GM12878 (cell line): ENCODE data around the gene SNAPC2. TPM values are rescaled to one million over a fixed set of nuclear protein-coding genes. Genes with fewer than 3 reads are reported as not detected.

Experiments used
- ATAC-seq: fragments of 200-7000 bp; cut with Tn5 transposase; 3 replicates; pipeline ENCODE4 v1.9.1; 2020; ENCODE audit warnings: mild to moderate bottlenecking, moderate library complexity
- BruUV-seq: library from RNA; stranded (reverse); fragments of 400-500 nt; replicated peaks from 2 replicates; lab custom pipeline; 2021; lab: Mats Ljungman, UMichigan
- CTCF ChIA-PET: fragments of 300-600 bp; sonication (Branson Sonifier 250); formaldehyde crosslinking; extraction: SDS; loops from one replicate; lab custom pipeline; 2021; ENCODE audit warnings: inconsistent platforms; lab: Yijun Ruan, JAX
- POLR2A ChIA-PET: fragments of 350-600 bp; formaldehyde crosslinking; extraction: SDS; loops from one replicate; lab custom pipeline; 2021; ENCODE audit warnings: inconsistent platforms; lab: Charles Lee
- RAD21 ChIA-PET: fragments of 300-600 bp; sonication (Branson Sonifier 250); formaldehyde crosslinking; loops from one replicate; lab custom pipeline; 2023; ENCODE audit warnings: antibody characterized with exemption; ENCODE audit not compliant: unreplicated experiment; lab: Charles Lee
- SMC1A ChIA-PET: fragments of 300-600 bp; sonication (Branson Sonifier 250); formaldehyde crosslinking; loops from one replicate; lab custom pipeline; 2023; ENCODE audit not compliant: unreplicated experiment, uncharacterized antibody; lab: Charles Lee
- DNase-seq: peaks from one replicate; pipeline ENCODE4 v3.0.0-alpha.2; 2011; ENCODE audit warnings: low read depth, low spot score
- FAIRE-seq: peaks from 3 replicates; lab custom pipeline; 2011; peaks lifted over from hg19 to GRCh38; lab: Jason Lieb, UNC
- H2AFZ ChIP-seq: 2 replicates; pipeline ENCODE4 v1.6.0; 2011; ENCODE audit warnings: low read depth, low read length, control low read depth; ENCODE audit not compliant: control insufficient read depth
- H3K27ac ChIP-seq: 2 replicates; pipeline ENCODE4 v1.5.1; 2011; ENCODE audit warnings: control low read depth; ENCODE audit not compliant: control insufficient read depth, insufficient read depth
- H3K27me3 ChIP-seq, 2 experiments: replicated peaks in 1 of 2; 2 replicates each; pipeline versions ENCODE4 v1.6.0 to v1.6.1; 2011; ENCODE audit warnings: low read length in 1 of 2; ENCODE audit not compliant: control insufficient read depth in 2 of 2, insufficient read depth in 2 of 2
- H3K36me3 ChIP-seq, 2 experiments: 2 replicates each; pipeline ENCODE4 v1.5.1; 2011; ENCODE audit warnings: low read length in 1 of 2; ENCODE audit not compliant: control insufficient read depth in 2 of 2, insufficient read depth in 2 of 2
- H3K4me1 ChIP-seq: 2 replicates; pipeline ENCODE4 v1.6.1; 2011; ENCODE audit warnings: mild to moderate bottlenecking, low read length, moderate library complexity, mixed read lengths; ENCODE audit not compliant: control insufficient read depth, insufficient read depth
- H3K4me2 ChIP-seq: 2 replicates; pipeline ENCODE4 v1.6.0; 2011; ENCODE audit warnings: control low read depth; ENCODE audit not compliant: control insufficient read depth, insufficient read depth
- H3K4me3 ChIP-seq: fragments of 200-600 bp; sonication (generic); 2 replicates; pipeline ENCODE4 v1.5.1; 2016
- H3K79me2 ChIP-seq: 2 replicates; pipeline ENCODE4 v1.6.0; 2011; ENCODE audit warnings: low read length; ENCODE audit not compliant: control insufficient read depth, insufficient read depth
- H3K9ac ChIP-seq: 2 replicates; pipeline ENCODE4 v1.8.0; 2011; ENCODE audit warnings: low read length, control low read depth, mixed read lengths; ENCODE audit not compliant: control insufficient read depth, insufficient read depth
- H3K9me3 ChIP-seq: replicated peaks from 3 replicates; pipeline ENCODE4 v1.5.1; 2011; ENCODE audit warnings: mild to moderate bottlenecking, low read length; ENCODE audit not compliant: control insufficient read depth, insufficient read depth
- H4K20me1 ChIP-seq: 2 replicates; pipeline ENCODE4 v1.6.0; 2011; ENCODE audit not compliant: control insufficient read depth, insufficient read depth
- EGR1 ChIP-seq, 2 experiments: IDR thresholded peaks; 1 replicate in 1 of 2; 2 replicates in 1 of 2; pipeline ENCODE4 v1.6.1; 2011 to 2012; ENCODE audit warnings: low read depth in 2 of 2, low read length in 2 of 2, borderline replicate concordance in 1 of 2, mild to moderate bottlenecking in 1 of 2, moderate library complexity in 1 of 2
- MAX ChIP-seq: IDR thresholded peaks from 2 replicates; pipeline ENCODE4 v1.6.1; 2012; ENCODE audit warnings: low read depth, low read length, improper control_type of control experiment
- NRF1 ChIP-seq: conservative IDR thresholded peaks from 2 replicates; pipeline ENCODE4 v1.6.1; 2011; ENCODE audit warnings: mild to moderate bottlenecking, low read depth, low read length, improper control_type of control experiment
- PML ChIP-seq: IDR thresholded peaks from 2 replicates; pipeline ENCODE4 v1.6.1; 2012; ENCODE audit warnings: low read length, inconsistent platforms
- RUNX3 ChIP-seq: IDR thresholded peaks from 2 replicates; pipeline ENCODE4 v1.6.1; 2012; ENCODE audit warnings: low read length, inconsistent platforms
- SIX5 ChIP-seq: IDR thresholded peaks from 2 replicates; pipeline ENCODE4 v1.6.1; 2011; ENCODE audit warnings: mild to moderate bottlenecking, low read depth, low read length, moderate library complexity; ENCODE audit not compliant: severe bottlenecking
- TCF3 ChIP-seq: IDR thresholded peaks from 2 replicates; pipeline ENCODE4 v1.6.1; 2012; ENCODE audit warnings: low read depth, mild to moderate bottlenecking, low read length, borderline replicate concordance; ENCODE audit not compliant: insufficient read depth
- USF1 ChIP-seq: IDR thresholded peaks from 2 replicates; pipeline ENCODE4 v1.6.1; 2011; ENCODE audit warnings: borderline replicate concordance, low read depth, mild to moderate bottlenecking, moderate library complexity, mixed read lengths, low read length; ENCODE audit not compliant: insufficient read depth; ENCODE audit errors: extremely low read length
- WGBS: methylation state at CpG from one replicate; pipeline ENCODE4 v1.1.6; 2016; ENCODE audit warnings: low lambda C conversion rate; ENCODE audit not compliant: insufficient replicate concordance, insufficient coverage; ENCODE audit errors: missing lambda C conversion rate; 5-methylcytosine and 5-hydroxymethylcytosine counted together
- in situ Hi-C: fragments of 300-500 bp; cut with MboI; formaldehyde crosslinking; loops from 9 replicates; pipeline ENCODE4 v1.14.3; 2018; ENCODE audit warnings: mixed read lengths
- intact Hi-C: fragments of 100-400 bp; cut with micrococcal nuclease; formaldehyde crosslinking; loops from one replicate; pipeline ENCODE4 v1.14.2; 2022; ENCODE audit not compliant: unreplicated experiment
- polyA plus RNA-seq, 11 experiments: library from polyadenylated mRNA; depleted of rRNA in 4 of 11; unstranded in 6 of 11; stranded (reverse) in 5 of 11; fragments of >200 nt; fragmentation: Nextera tagmentation in 4 of 11; fragmentation: Illumina TruSeq in 1 of 11; extraction: Ambion mirVana in 4 of 11; extraction: Trizol in 1 of 11; gene quantifications; 1 replicate in 1 of 11; 2 replicates in 10 of 11; pipeline versions ENCODE4 v1.2.1 to v1.2.3, GENCODE V29; 2011 to 2016; ENCODE audit warnings: inconsistent platforms in 2 of 11, missing spikeins in 2 of 11, low read depth in 1 of 11
- total RNA-seq, 4 experiments: library from RNA; depleted of rRNA in 3 of 4; stranded (reverse); fragments of >200 nt in 3 of 4; fragmentation: Illumina TruSeq in 1 of 4; extraction: Trizol in 1 of 4; gene quantifications; 2 replicates each; pipeline versions ENCODE4 v1.2.1 to v1.2.3, GENCODE V29; 2013 to 2021

SNAPC2 gene
- total and polyA plus RNA-seq, 10 of the 15 experiments (the other 5 are each of a cell fraction or from before 2014, with no cell fraction given), result 0.19 to 20.8 (median 12.6) TPM

- DNase-seq (no peak), ATAC-seq (no peak), FAIRE-seq (no peak)
- peaks cover 0 to 7% of the 10 kb centered on the region in 2 experiments; a peak in 3 of 4 replicates for H3K36me3 ChIP-seq
- H3K27me3 ChIP-seq, result peaks cover 8 to 21% of the 10 kb centered on the region in 2 experiments
- RAD21 ChIA-PET, result no interaction called here
- H2AFZ ChIP-seq, result no peak overlapping the region
- WGBS, result 15% methylated on average over 10 of the region's 12 CpGs
- in situ Hi-C loops, result no loop called here
- CTCF ChIA-PET, result interaction anchor here (0.6 kb wide), 1 partner anchor 29 kb away, joined by 3 read pairs; no protein-coding TSS in a partner anchor
- no peak overlapping the region for H3K27ac ChIP-seq
- no peaks in the 10 kb centered on the region; the same call in 2 of the 3 replicates for H3K9me3 ChIP-seq
- POLR2A ChIA-PET, result interaction anchor here (0.7 kb wide), 1 partner anchor 12 kb away, joined by 3 read pairs; no protein-coding TSS in a partner anchor
- no peak overlapping the region for H3K9ac ChIP-seq
- intact Hi-C loops, result no loop called here
- no TSS peak for BruUV-seq
- TF ChIP-seq USF1 (no peak), PML (no peak), SIX5 (no peak), NRF1 (no peak), EGR1 (IDR thresholded peaks at IDR 0.05; ENCODE audit: borderline replicate concordance in 1 of 2, low read depth in 2 of 2, low read length in 2 of 2) (no peak), RUNX3 (no peak), TCF3 (no peak), MAX (no peak)
- H3K4me1 ChIP-seq, result peaks cover 11% of the 10 kb centered on the region
- H4K20me1 ChIP-seq, result no peaks in the 10 kb centered on the region
- H3K4me2 ChIP-seq, result no peak overlapping the region; the same call in 1 of the 2 replicates
- H3K79me2 ChIP-seq, result no peaks in the 10 kb centered on the region
- SMC1A ChIA-PET, result no interaction called here
- H3K4me3 ChIP-seq, result no peak overlapping the region
Measured at GRCh38 chr19:7916955-7917266, 3.2 kb upstream of the SNAPC2 start.
